Thoracic aorta (tissue), 2 donors: ENCODE data around the gene FARP1. TPM values are rescaled to one million over a fixed set of nuclear protein-coding genes. Genes with fewer than 3 reads are reported as not detected.

Experiments used
- ATAC-seq: fragments of 150-250 bp; one replicate; pipeline ENCODE4 v1.8.0; 2017; ENCODE audit warnings: low read depth; ENCODE audit not compliant: insufficient number of reproducible peaks, low FRiP score
- DNase-seq: peaks from one replicate; pipeline ENCODE4 v3.0.0-alpha.2; 2020; ENCODE audit warnings: low spot score
- H3K27ac ChIP-seq, 2 donors: fragments of 200-600 bp; sonication (generic); 1 replicate in 1 of 2; 2 replicates in 1 of 2; pipeline ENCODE4 v1.5.1; 2016; ENCODE audit warnings: mild to moderate bottlenecking in 2 of 2, moderate library complexity in 2 of 2
- H3K27me3 ChIP-seq: fragments of 200-600 bp; sonication (generic); replicated peaks from 2 replicates; pipeline ENCODE4 v1.6.0; 2016; ENCODE audit warnings: mild to moderate bottlenecking; ENCODE audit not compliant: insufficient read depth
- H3K36me3 ChIP-seq: fragments of 200-600 bp; sonication (generic); one replicate; pipeline ENCODE4 v1.5.1; 2016
- H3K4me1 ChIP-seq, 2 donors: fragments of 200-600 bp; sonication (generic); 1 replicate in 1 of 2; 2 replicates in 1 of 2; pipeline versions ENCODE4 v1.5.1 to v1.6.0; 2016; ENCODE audit warnings: low read depth in 2 of 2, mild to moderate bottlenecking in 1 of 2; ENCODE audit not compliant: control insufficient read depth in 1 of 2
- H3K4me3 ChIP-seq: fragments of 200-600 bp; sonication (generic); 2 replicates; pipeline ENCODE4 v1.5.1; 2016; ENCODE audit warnings: mild to moderate bottlenecking
- H3K9me3 ChIP-seq: fragments of 200-600 bp; sonication (generic); 2 replicates; pipeline ENCODE4 v1.5.1; 2016
- CTCF ChIP-seq: fragments of 200-600 bp; sonication (generic); IDR thresholded peaks from one replicate; pipeline ENCODE4 v1.5.1; 2019; ENCODE audit warnings: antibody characterized with exemption
- total RNA-seq, 2 donors: library from RNA; depleted of rRNA; stranded (reverse); fragments of >200 nt; gene quantifications; one replicate each; pipeline versions ENCODE4 v1.1.0 to v1.2.3, GENCODE V29; 2016

FARP1 gene
- total RNA-seq, 2 donors from 2014 or later, result 17.6 to 30.3 TPM

DNA sequence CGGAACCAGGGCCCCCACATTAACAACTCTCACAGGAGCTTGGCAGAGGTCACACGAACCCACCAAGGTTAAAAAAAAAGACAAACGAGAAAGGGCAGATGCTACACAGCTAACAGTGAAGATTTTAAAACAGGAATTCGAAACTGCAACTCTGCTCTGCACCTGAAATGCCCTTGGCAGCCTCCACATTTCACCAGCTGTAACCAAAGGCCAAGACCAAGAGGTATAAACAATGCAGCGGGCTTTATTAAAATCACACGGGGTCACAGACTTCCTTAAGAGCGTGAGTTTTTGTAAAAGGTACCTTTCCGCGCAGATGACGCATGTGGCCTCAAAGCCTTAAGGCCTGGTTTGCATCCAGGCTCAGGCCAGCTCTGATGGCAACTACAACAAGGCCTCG lies 345.8 kb downstream of the FARP1 start:
- Histone ChIP-seq H3K4me1 (peaks cover 16 to 21% of the 10 kb centered on the region in 2 donors), H3K9me3 (no peaks in the 10 kb centered on the region), H3K27ac (no peak overlapping the region), H3K27me3 (no peaks in the 10 kb centered on the region), H3K36me3 (no peaks in the 10 kb centered on the region), H3K4me3 (no peak overlapping the region)
- DNase-seq (no peak), ATAC-seq (no peak)
- no peak for TF ChIP-seq CTCF

- no peaks in the 10 kb centered on the region for H3K36me3 ChIP-seq
- ATAC-seq (no peak), DNase-seq (no peak)
- H3K9me3 ChIP-seq, result no peaks in the 10 kb centered on the region
- peaks cover 8 to 13% of the 10 kb centered on the region in 2 donors for H3K4me1 ChIP-seq
- H3K27ac ChIP-seq, result no peak overlapping the region
- no peak overlapping the region for H3K4me3 ChIP-seq
- no peak for TF ChIP-seq CTCF
- H3K27me3 ChIP-seq, result no peaks in the 10 kb centered on the region
Measured at GRCh38 chr13:98489446-98490194, 346.7 kb downstream of the FARP1 start.

- Histone ChIP-seq H3K4me3 (no peak overlapping the region), H3K27ac (no peak overlapping the region), H3K27me3 (no peaks in the 10 kb centered on the region), H3K4me1 (peaks cover 6 to 7% of the 10 kb centered on the region in 2 donors), H3K36me3 (no peaks in the 10 kb centered on the region), H3K9me3 (no peaks in the 10 kb centered on the region)
- no peak for DNase-seq
- TF ChIP-seq CTCF, result no peak
- no peak for ATAC-seq
Measured at GRCh38 chr13:98490195-98490836, 347.4 kb downstream of the FARP1 start.

DNA sequence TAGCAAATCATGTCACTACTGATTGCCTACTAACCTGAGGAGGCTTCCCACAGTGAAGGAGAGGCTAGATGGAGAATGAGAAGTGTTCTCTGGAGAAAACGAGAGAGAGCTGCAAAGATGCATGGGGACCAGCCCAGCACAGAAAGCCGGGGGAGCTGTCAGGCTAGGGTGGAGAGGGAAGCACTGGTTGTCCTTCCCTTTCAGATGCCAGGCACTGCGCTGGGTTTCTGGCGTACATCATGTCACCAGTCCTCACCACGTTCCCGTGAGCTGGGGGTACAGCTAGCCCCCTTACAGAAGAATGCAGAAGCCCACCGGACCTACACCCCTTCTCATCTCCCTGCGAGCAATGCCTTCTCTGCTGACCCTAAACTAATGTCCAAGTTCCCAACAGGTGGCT lies 348.0 kb downstream of the FARP1 start:
- no peak for TF ChIP-seq CTCF
- DNase-seq (no peak), ATAC-seq (no peak)
- no peaks in the 10 kb centered on the region for H3K9me3 ChIP-seq
- H3K27ac ChIP-seq, result no peak overlapping the region
- H3K4me3 ChIP-seq, result no peak overlapping the region
- H3K36me3 ChIP-seq, result no peaks in the 10 kb centered on the region
- H3K27me3 ChIP-seq, result no peaks in the 10 kb centered on the region
- peaks cover under 1 to 2% of the 10 kb centered on the region in 2 donors for H3K4me1 ChIP-seq

GRCh38 chr13:98492335-98493041 lies 349.6 kb downstream of the FARP1 start:
- Histone ChIP-seq H3K36me3 (no peaks in the 10 kb centered on the region), H3K27me3 (no peaks in the 10 kb centered on the region), H3K4me3 (no peak overlapping the region), H3K4me1 (peaks cover 2 to 9% of the 10 kb centered on the region in 2 donors), H3K27ac (no peak overlapping the region), H3K9me3 (no peaks in the 10 kb centered on the region)
- DNase-seq (no peak), ATAC-seq (no peak)
- no peak for TF ChIP-seq CTCF
